NCI-H69 (cell line): ENCODE data around the gene TPD52L2.
"Not testable (repeated sequence)": the region's sequence is repeated elsewhere in the genome, so short reads cannot be mapped to it uniquely, and the experiment has no call there.

Source experiments
- DNase-seq: peaks from one replicate; lab custom pipeline; 2025; lab: John Stamatoyannopoulos, UW

The TPD52L2 gene

GRCh38 chr20:63835021-63835858, 29.8 kb upstream of the TPD52L2 start:
- DNase-seq, result peak; percentile 90

GRCh38 chr20:63836458-63837344, 28.4 kb upstream of the TPD52L2 start:
- DNase-seq, result no peak

GRCh38 chr20:63837479-63837878, 27.6 kb upstream of the TPD52L2 start:
- DNase-seq, result no peak

GRCh38 chr20:63839620-63840019, 25.4 kb upstream of the TPD52L2 start:
- no peak for DNase-seq

GRCh38 chr20:63840405-63840828, 24.7 kb upstream of the TPD52L2 start:
- no peak for DNase-seq

GRCh38 chr20:63842258-63842657, 22.8 kb upstream of the TPD52L2 start:
- no peak for DNase-seq

GRCh38 chr20:63843222-63843621, 21.8 kb upstream of the TPD52L2 start:
- DNase-seq, result no peak

GRCh38 chr20:63843778-63844177, 21.3 kb upstream of the TPD52L2 start:
- peak; percentile 12 for DNase-seq

GRCh38 chr20:63844511-63844991, 20.5 kb upstream of the TPD52L2 start:
- no peak for DNase-seq

- DNase-seq, result peak; percentile 65
Measured at GRCh38 chr20:63846128-63846771, 18.8 kb upstream of the TPD52L2 start.

GRCh38 chr20:63846888-63847236, 18.2 kb upstream of the TPD52L2 start:
- DNase-seq, result no peak

- DNase-seq, result peak; percentile 63
Measured at GRCh38 chr20:63847237-63848002, 17.6 kb upstream of the TPD52L2 start.

GRCh38 chr20:63848003-63848911, 16.8 kb upstream of the TPD52L2 start:
- DNase-seq, result no peak

- DNase-seq, result no peak
Measured at GRCh38 chr20:63850689-63851547, 14.2 kb upstream of the TPD52L2 start.

- not testable (repeated sequence) for DNase-seq
Measured at GRCh38 chr20:63851548-63851943, 13.5 kb upstream of the TPD52L2 start.

GRCh38 chr20:63853733-63854068, 11.4 kb upstream of the TPD52L2 start:
- not testable (repeated sequence) for DNase-seq

- no peak for DNase-seq
Measured at GRCh38 chr20:63854069-63854765, 10.9 kb upstream of the TPD52L2 start.

- DNase-seq, result no peak
Measured at GRCh38 chr20:63854766-63855362, 10.2 kb upstream of the TPD52L2 start.
